ENCODE measurements around the gene ZNF778. TPM values are rescaled to one million over a fixed set of nuclear protein-coding genes. Genes with fewer than 3 reads are reported as not detected.

The ZNF778 gene
- total RNA-seq, 1 experiment from 2014 or later = 19.5 TPM

GRCh38 chr16:89285381-89285780, 67.9 kb downstream of the ZNF778 start:
- CTCF ChIA-PET = no interaction called here
- no peak overlapping the region for H3K4me3 ChIP-seq (replicated peaks in 1 of 2; ENCODE audit: low read depth in 1 of 2, low read length in 2 of 2)
- H3K27ac ChIP-seq (ENCODE audit: low read depth, low read length) = no peak overlapping the region
- POLR2A ChIA-PET = no interaction called here
- no peak overlapping the region for H2AFZ ChIP-seq (ENCODE audit: low read depth, low read length, poor library complexity, severe bottlenecking)
- TF ChIP-seq SP1 (IDR thresholded peaks at IDR 0.05; ENCODE audit: low read depth) = no peak
- no peak for TF ChIP-seq ATF3 (IDR thresholded peaks at IDR 0.05)
- H3K9me3 ChIP-seq (ENCODE audit: control insufficient read depth in 1 of 2, insufficient read depth in 1 of 2, low read depth in 1 of 2, low read length in 2 of 2) = no peaks in the 10 kb centered on the region
- intact Hi-C loops (cut with micrococcal nuclease) = no loop called here
- peaks cover 3% of the 10 kb centered on the region; the same call in 1 of the 2 replicates for H4K20me1 ChIP-seq (ENCODE audit: insufficient read depth)
- RAD21 ChIA-PET (ENCODE audit: low non-redundant PET in 1 of 2, low total read pairs in 2 of 2, uncharacterized antibody in 2 of 2, unreplicated experiment in 2 of 2) = no interaction called here
- no TSS peak for BruUV-seq (replicated peaks)
- ATAC-seq = no peak
- H3K27me3 ChIP-seq (ENCODE audit: insufficient read depth, low read length) = no peaks in the 10 kb centered on the region
- H3K9me2 ChIP-seq (ENCODE audit: insufficient read depth) = no peaks in the 10 kb centered on the region
- no peaks in the 10 kb centered on the region for H3K4me1 ChIP-seq (ENCODE audit: control insufficient read depth in 1 of 2, insufficient read depth in 2 of 2, low read length in 2 of 2)
- DNase-seq (ENCODE audit: low read depth, low spot score) = no peak
- H3K9ac ChIP-seq (ENCODE audit: low read length) = no peak overlapping the region
- H3K4me2 ChIP-seq (ENCODE audit: low read length) = no peak overlapping the region
- peaks cover 58 to 66% of the 10 kb centered on the region in 2 experiments; a peak in 3 of 4 replicates for H3K36me3 ChIP-seq (ENCODE audit: control insufficient read depth in 1 of 2, insufficient read depth in 2 of 2, low read length in 2 of 2)
- peaks cover 23% of the 10 kb centered on the region; the same call in 1 of the 2 replicates for H3K79me2 ChIP-seq (ENCODE audit: insufficient read depth, low read length)

- peaks cover 24% of the 10 kb centered on the region; the same call in 1 of the 2 replicates for H3K79me2 ChIP-seq (ENCODE audit: insufficient read depth, low read length)
- POLR2A ChIA-PET = no interaction called here
- TF ChIP-seq RAD21 (IDR thresholded peaks at IDR 0.05; ENCODE audit: low read depth) (no peak), YY1 (IDR thresholded peaks at IDR 0.05; ENCODE audit: extremely low read depth, insufficient replicate concordance, low read depth, low read length) (no peak), CEBPB (IDR thresholded peaks at IDR 0.05; ENCODE audit: low read depth) (no peak), EZH2 (IDR thresholded peaks at IDR 0.05) (no peak), ZFX (IDR thresholded peaks at IDR 0.05) (no peak), ZNF274 (IDR thresholded peaks at IDR 0.05; ENCODE audit: low read depth, low read length) (no peak), JUND (IDR thresholded peaks at IDR 0.05) (no peak), ATF3 (IDR thresholded peaks at IDR 0.05) (no peak), SRF (IDR thresholded peaks at IDR 0.05; ENCODE audit: low read depth) (no peak), ZBTB33 (IDR thresholded peaks at IDR 0.05; ENCODE audit: extremely low read depth, insufficient replicate concordance, low read length) (no peak), TCF7L2 (IDR thresholded peaks at IDR 0.05; ENCODE audit: borderline replicate concordance, extremely low read depth, insufficient read depth, insufficient read length) (no peak), EZH2phosphoT487 (IDR thresholded peaks at IDR 0.05; ENCODE audit: borderline replicate concordance) (no peak), REST (IDR thresholded peaks at IDR 0.05; ENCODE audit: low read depth) (no peak), SIN3A (IDR thresholded peaks at IDR 0.05; ENCODE audit: low read depth) (no peak), FOSL1 (IDR thresholded peaks at IDR 0.05; ENCODE audit: low read depth) (no peak)
These were observed 68.6 kb downstream of the ZNF778 start for GRCh38 chr16:89286096-89286495.

More at GRCh38 chr16:89286096-89286495, 68.6 kb downstream of the ZNF778 start:
- H3K9me3 ChIP-seq (ENCODE audit: control insufficient read depth in 1 of 2, insufficient read depth in 1 of 2, low read depth in 1 of 2, low read length in 2 of 2) = no peaks in the 10 kb centered on the region
- ChIA-PET RAD21 (ENCODE audit: low non-redundant PET in 1 of 2, low total read pairs in 2 of 2, uncharacterized antibody in 2 of 2, unreplicated experiment in 2 of 2) (no interaction called here), CTCF (no interaction called here)
- no peak overlapping the region; the same call in 1 of the 2 replicates for H3K27ac ChIP-seq (ENCODE audit: low read depth, low read length)
- ATAC-seq (no peak), DNase-seq (ENCODE audit: low read depth, low spot score) (no peak)
- intact Hi-C loops (cut with micrococcal nuclease) = no loop called here
- H3K9me2 ChIP-seq (ENCODE audit: insufficient read depth) = no peaks in the 10 kb centered on the region
- BruUV-seq (replicated peaks) = no TSS peak
- peaks cover 52 to 61% of the 10 kb centered on the region in 2 experiments; a peak in 3 of 4 replicates for H3K36me3 ChIP-seq (ENCODE audit: control insufficient read depth in 1 of 2, insufficient read depth in 2 of 2, low read length in 2 of 2)
- H3K27me3 ChIP-seq (ENCODE audit: insufficient read depth, low read length) = no peaks in the 10 kb centered on the region
- H3K9ac ChIP-seq (ENCODE audit: low read length) = no peak overlapping the region
- no peak overlapping the region for H2AFZ ChIP-seq (ENCODE audit: low read depth, low read length, poor library complexity, severe bottlenecking)
- no peak overlapping the region for H3K4me2 ChIP-seq (ENCODE audit: low read length)
- H4K20me1 ChIP-seq (ENCODE audit: insufficient read depth) = peaks cover 3% of the 10 kb centered on the region; the same call in 1 of the 2 replicates
- no peaks in the 10 kb centered on the region for H3K4me1 ChIP-seq (ENCODE audit: control insufficient read depth in 1 of 2, insufficient read depth in 2 of 2, low read length in 2 of 2)
- H3K4me3 ChIP-seq (replicated peaks in 1 of 2; ENCODE audit: low read depth in 1 of 2, low read length in 2 of 2) = no peak overlapping the region
